SU-DHL-6 (cell line): ENCODE measurements around the gene CEACAM1.

ENCODE experiments used
- CTCF ChIP-seq: fragments of 200-600 bp; sonication (generic); IDR thresholded peaks from one replicate; pipeline ENCODE4 v1.5.1; 2017; ENCODE audit warnings: antibody characterized with exemption, mild to moderate bottlenecking, low read length, moderate library complexity; ENCODE audit not compliant: insufficient read depth, poor library complexity, severe bottlenecking
- EZH2phosphoT487 ChIP-seq: fragments of 200-600 bp; sonication (generic), shearing (Covaris generic); conservative IDR thresholded peaks from 2 replicates; pipeline ENCODE4 v1.6.1; 2018; ENCODE audit warnings: mild to moderate bottlenecking, antibody characterized with exemption, low read length, moderate library complexity, mixed read lengths

GRCh38 chr19:42471554-42472249 lies 56.6 kb downstream of the CEACAM1 start:
- TF ChIP-seq CTCF (no peak), EZH2phosphoT487 (no peak)
